Measurements from ENCODE around the gene PDE9A. TPM values are rescaled to one million over a fixed set of nuclear protein-coding genes. Genes with fewer than 3 reads are reported as not detected.

PDE9A gene
- total RNA-seq, 1 experiment from 2014 or later: 31.9 TPM

DNA sequence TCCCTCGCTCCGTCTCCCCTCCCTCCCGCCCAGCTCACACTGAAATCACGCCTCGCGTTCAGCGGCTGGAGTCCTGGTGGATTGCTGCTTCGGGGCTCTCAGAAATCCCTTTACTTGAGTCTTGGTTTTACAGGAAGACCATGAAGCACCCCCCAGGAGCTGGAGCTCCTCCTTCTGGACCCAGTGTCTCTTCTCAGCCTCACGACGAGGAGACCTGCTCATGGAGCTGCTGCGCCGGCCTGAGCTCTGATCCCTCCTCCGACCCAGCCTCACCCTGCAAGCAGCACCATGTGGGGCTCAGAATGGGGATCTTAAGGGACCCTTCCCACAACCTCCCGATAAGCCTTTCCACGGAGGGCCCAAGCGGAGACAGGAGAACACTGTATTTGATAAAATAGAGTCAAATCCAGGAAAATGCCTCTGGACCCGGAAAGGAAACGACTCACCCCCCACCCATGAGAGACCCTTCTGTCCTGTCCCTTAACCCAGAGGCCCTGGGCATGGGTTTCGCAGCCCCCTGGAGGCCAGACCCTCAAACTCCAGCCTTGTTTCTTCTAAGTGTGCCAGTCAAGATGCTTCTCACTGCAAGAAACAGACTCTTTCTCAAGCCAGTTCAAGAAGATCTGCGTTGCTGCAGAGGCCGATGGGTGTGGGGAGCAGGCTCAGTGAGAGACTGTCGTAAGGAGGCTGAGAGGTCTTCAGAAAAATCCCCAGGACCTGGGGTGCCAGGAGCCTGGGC is 26.1 kb downstream of the PDE9A start:
- Histone ChIP-seq H4K8ac (replicated peaks; ENCODE audit: insufficient read length, low read depth, low read length) (no peak overlapping the region), H3K56ac (ENCODE audit: insufficient read length, low read depth, low read length) (no peak overlapping the region), H3K4me1 (ENCODE audit: insufficient read depth, low read length) (no peaks in the 10 kb centered on the region), H3K79me1 (ENCODE audit: insufficient read depth, low read depth, low read length, poor library complexity, severe bottlenecking) (no peaks in the 10 kb centered on the region), H2BK12ac (ENCODE audit: insufficient read length, low read depth, low read length) (no peak overlapping the region), H2BK5ac (ENCODE audit: insufficient read length, low read length) (no peak overlapping the region), H4K20me1 (ENCODE audit: control insufficient read depth, insufficient read depth, insufficient read length) (no peaks in the 10 kb centered on the region), H3K23me2 (ENCODE audit: insufficient read length, low read depth, low read length, poor library complexity, severe bottlenecking) (no peaks in the 10 kb centered on the region), H3K27me3 (ENCODE audit: insufficient read depth, low read length) (no peaks in the 10 kb centered on the region), H3K23ac (ENCODE audit: insufficient read length, low read depth, low read length) (no peak overlapping the region), H3K9ac (ENCODE audit: extremely low read depth, insufficient read length, low read length) (no peak overlapping the region), H3T11ph (ENCODE audit: low read length) (no peak overlapping the region), H2BK20ac (ENCODE audit: low read depth, low read length, poor library complexity, severe bottlenecking) (no peak overlapping the region), H2AFZ (ENCODE audit: low read length) (no peak overlapping the region), H3K18ac (ENCODE audit: insufficient read length, low read depth, low read length) (no peak overlapping the region), H3K9me3 (ENCODE audit: control insufficient read depth, low read depth, low read length) (no peaks in the 10 kb centered on the region), H3K27ac (ENCODE audit: insufficient read length, low read depth, low read length) (no peak overlapping the region), H2AK5ac (ENCODE audit: insufficient read length, low read length) (no peak overlapping the region), H3K4me2 (ENCODE audit: insufficient read depth, insufficient read length, low read length) (no peak overlapping the region), H3K4ac (ENCODE audit: low read depth, low read length) (no peak overlapping the region), H4K91ac (ENCODE audit: insufficient read length, low read depth, low read length) (no peak overlapping the region), H4K5ac (ENCODE audit: insufficient read length, low read depth, low read length) (no peak overlapping the region), H3K79me2 (ENCODE audit: insufficient read depth, low read length) (no peaks in the 10 kb centered on the region; the same call in 1 of the 2 replicates), H2BK15ac (ENCODE audit: low read depth, low read length) (no peak overlapping the region), H3K14ac (ENCODE audit: insufficient read depth, low read length) (no peak overlapping the region), H2BK120ac (ENCODE audit: low read depth, low read length, poor library complexity, severe bottlenecking) (no peak overlapping the region)
- DNase-seq: no peak
- Mint-ChIP-seq H3K9me3 (no peaks in the 10 kb centered on the region), H3K36me3 (ENCODE audit: insufficient read depth in 1 of 3, low read depth in 3 of 3) (peaks cover 22 to 32% (median 26%) of the 10 kb centered on the region in 3 experiments), H3K4me1 (peaks cover 20 to 47% of the 10 kb centered on the region in 2 experiments), H3K27me3 (ENCODE audit: low read depth) (no peaks in the 10 kb centered on the region; the same call in 1 of the 2 replicates), H3K27ac (peak overlapping the region; percentile 61 to 84 (median 68); a peak in 3 of 7 replicates), H3K4me3 (no peak overlapping the region; a peak in 1 of 5 replicates)
- TF ChIP-seq, protein P1, sequence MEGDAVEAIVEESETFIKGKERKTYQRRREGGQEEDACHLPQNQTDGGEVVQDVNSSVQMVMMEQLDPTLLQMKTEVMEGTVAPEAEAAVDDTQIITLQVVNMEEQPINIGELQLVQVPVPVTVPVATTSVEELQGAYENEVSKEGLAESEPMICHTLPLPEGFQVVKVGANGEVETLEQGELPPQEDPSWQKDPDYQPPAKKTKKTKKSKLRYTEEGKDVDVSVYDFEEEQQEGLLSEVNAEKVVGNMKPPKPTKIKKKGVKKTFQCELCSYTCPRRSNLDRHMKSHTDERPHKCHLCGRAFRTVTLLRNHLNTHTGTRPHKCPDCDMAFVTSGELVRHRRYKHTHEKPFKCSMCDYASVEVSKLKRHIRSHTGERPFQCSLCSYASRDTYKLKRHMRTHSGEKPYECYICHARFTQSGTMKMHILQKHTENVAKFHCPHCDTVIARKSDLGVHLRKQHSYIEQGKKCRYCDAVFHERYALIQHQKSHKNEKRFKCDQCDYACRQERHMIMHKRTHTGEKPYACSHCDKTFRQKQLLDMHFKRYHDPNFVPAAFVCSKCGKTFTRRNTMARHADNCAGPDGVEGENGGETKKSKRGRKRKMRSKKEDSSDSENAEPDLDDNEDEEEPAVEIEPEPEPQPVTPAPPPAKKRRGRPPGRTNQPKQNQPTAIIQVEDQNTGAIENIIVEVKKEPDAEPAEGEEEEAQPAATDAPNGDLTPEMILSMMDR (conservative IDR thresholded peaks at IDR 0.05): peak; percentile 62
- no CpG with 5 or more reads among the region's 22 CpGs for WGBS (ENCODE audit: extremely low coverage, insufficient read length, low lambda C conversion rate)
